SK-N-SH treated with all-trans-retinoic acid at 6 μM for 48 hours (cell line): ENCODE measurements around the gene SMTN.
"Not testable (repeated sequence)": the region's sequence is repeated elsewhere in the genome, so short reads cannot be mapped to it uniquely, and the experiment has no call there.

Experiments
- ATAC-seq: fragments of 200-7000 bp; cut with Tn5 transposase; 3 replicates; pipeline ENCODE4 v1.9.1; 2020; ENCODE audit warnings: mild to moderate bottlenecking, moderate library complexity
- ARNTL ChIP-seq: fragments of 450-650 bp; formaldehyde crosslinking; IDR thresholded peaks from 2 replicates; pipeline ENCODE4 v1.5.0; 2020; ENCODE audit warnings: low read depth, mild to moderate bottlenecking, moderate library complexity, borderline replicate concordance
- BACH2 ChIP-seq: fragments of 250-450 bp; sonication (Bioruptor Pico); IDR thresholded peaks from 2 replicates; pipeline ENCODE4 v1.9.0; 2021; ENCODE audit warnings: mild to moderate bottlenecking, borderline replicate concordance
- CSDC2 ChIP-seq: fragments of 250-450 bp; sonication (Bioruptor Pico); IDR thresholded peaks from 2 replicates; pipeline ENCODE4 v1.5.0; 2020; ENCODE audit warnings: mild to moderate bottlenecking, moderate library complexity
- ESRRG ChIP-seq: fragments of 250-450 bp; sonication (Bioruptor Pico); IDR thresholded peaks from 2 replicates; pipeline ENCODE4 v1.6.1; 2021; ENCODE audit warnings: mild to moderate bottlenecking
- GLIS3 ChIP-seq: fragments of 250-450 bp; sonication (Bioruptor Pico); IDR thresholded peaks from 2 replicates; pipeline ENCODE4 v1.5.0; 2020; ENCODE audit warnings: mild to moderate bottlenecking, moderate library complexity
- ISL1 ChIP-seq: fragments of 250-450 bp; sonication (Bioruptor Pico); IDR thresholded peaks from 2 replicates; pipeline ENCODE4 v2.1.2; 2022; ENCODE audit warnings: mild to moderate bottlenecking, moderate library complexity
- OSR1 ChIP-seq: fragments of 250-450 bp; sonication (Bioruptor Pico); IDR thresholded peaks from 2 replicates; pipeline ENCODE4 v1.8.0; 2022; ENCODE audit warnings: moderate library complexity, mild to moderate bottlenecking, inconsistent platforms
- PPARA ChIP-seq: fragments of 250-450 bp; sonication (Bioruptor Pico); IDR thresholded peaks from 2 replicates; pipeline ENCODE4 v1.5.0; 2020; ENCODE audit warnings: mild to moderate bottlenecking, borderline replicate concordance
- RARB ChIP-seq: fragments of 250-450 bp; sonication (Bioruptor Pico); IDR thresholded peaks from 2 replicates; pipeline ENCODE4 v1.8.0; 2021; ENCODE audit warnings: mild to moderate bottlenecking, moderate library complexity
- TCF4 ChIP-seq: fragments of 250-450 bp; sonication (Bioruptor Pico); IDR thresholded peaks from 2 replicates; pipeline ENCODE4 v1.8.0; 2021; ENCODE audit warnings: mild to moderate bottlenecking, moderate library complexity, borderline replicate concordance
- ZC3H10 ChIP-seq: fragments of 250-450 bp; sonication (Bioruptor Pico); IDR thresholded peaks from 2 replicates; pipeline ENCODE4 v1.5.1; 2021; ENCODE audit warnings: mild to moderate bottlenecking, moderate library complexity
- ZFP3 ChIP-seq: fragments of 250-450 bp; sonication (Bioruptor Pico); IDR thresholded peaks from 2 replicates; pipeline ENCODE4 v1.5.0; 2020; ENCODE audit warnings: mild to moderate bottlenecking, moderate library complexity
- ZFP30 ChIP-seq: fragments of 450-650 bp; formaldehyde crosslinking; IDR thresholded peaks from 2 replicates; pipeline ENCODE4 v1.5.0; 2022; ENCODE audit warnings: mild to moderate bottlenecking, moderate library complexity
- ZNF565 ChIP-seq: fragments of 450-650 bp; formaldehyde crosslinking; conservative IDR thresholded peaks from 2 replicates; pipeline ENCODE4 v1.5.0; 2020; ENCODE audit warnings: low read depth, mild to moderate bottlenecking, moderate library complexity
- ZNF70 ChIP-seq: fragments of 450-650 bp; formaldehyde crosslinking; IDR thresholded peaks from 2 replicates; pipeline ENCODE4 v1.5.0; 2020; ENCODE audit warnings: mild to moderate bottlenecking, moderate library complexity
- ZNF8 ChIP-seq: fragments of 450-650 bp; formaldehyde crosslinking; IDR thresholded peaks from 2 replicates; pipeline ENCODE4 v1.5.0; 2020; ENCODE audit warnings: mild to moderate bottlenecking, moderate library complexity
- TF ChIP-seq, protein P1 (sequence below): fragments of 250-450 bp; sonication (Bioruptor Pico); IDR thresholded peaks from 2 replicates; pipeline ENCODE4 v1.8.0; 2021; ENCODE audit warnings: low read depth, mild to moderate bottlenecking, moderate library complexity, borderline replicate concordance
- TF ChIP-seq, protein P2 (sequence below): fragments of 250-450 bp; sonication (Bioruptor Pico); IDR thresholded peaks from 2 replicates; pipeline ENCODE4 v1.5.1; 2021; ENCODE audit warnings: mild to moderate bottlenecking, moderate library complexity
- TF ChIP-seq, protein P3 (sequence below): fragments of 250-450 bp; sonication (Bioruptor Pico); IDR thresholded peaks from 2 replicates; pipeline ENCODE4 v1.8.0; 2020; ENCODE audit warnings: mild to moderate bottlenecking, moderate library complexity, borderline replicate concordance
- TF ChIP-seq, protein P4 (sequence below): fragments of 250-450 bp; sonication (Bioruptor Pico); IDR thresholded peaks from 2 replicates; pipeline ENCODE4 v1.5.0; 2020; ENCODE audit warnings: mild to moderate bottlenecking, moderate library complexity
- TF ChIP-seq, protein P5 (sequence below): fragments of 250-450 bp; sonication (Bioruptor Pico); IDR thresholded peaks from 2 replicates; pipeline ENCODE4 v1.5.1; 2020; ENCODE audit warnings: low read depth, mild to moderate bottlenecking, moderate library complexity

Gene SMTN

DNA sequence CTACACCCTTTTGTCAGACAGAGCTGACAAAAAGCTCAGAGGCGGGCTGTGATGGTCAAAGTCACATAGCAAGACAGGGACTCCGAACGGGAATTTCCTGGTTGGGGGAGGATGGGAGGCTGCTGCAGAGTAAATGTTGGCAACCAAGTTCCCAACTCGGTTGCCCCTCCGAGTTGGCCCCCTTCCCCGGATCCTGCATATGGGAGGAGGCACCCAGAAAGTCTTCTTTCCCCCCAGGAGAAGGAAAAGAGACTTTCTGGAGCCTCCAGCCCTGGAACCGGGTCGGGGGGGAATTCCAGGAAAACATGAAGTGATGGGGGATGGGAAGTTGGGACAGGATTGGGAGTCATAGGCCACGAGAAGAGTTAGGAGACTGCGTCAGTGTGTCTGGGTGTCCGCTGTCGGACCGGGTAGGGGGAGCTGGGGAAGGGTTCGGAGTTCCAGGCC is 25.6 kb downstream of the SMTN start:
- TF ChIP-seq ARNTL (no peak), ZC3H10 (CRISPR knock-in tag) (no peak), PPARA (CRISPR knock-in tag) (no peak), ZFP3 (no peak), ISL1 (no peak), TCF4 (no peak)
- no peak for ATAC-seq

DNA sequence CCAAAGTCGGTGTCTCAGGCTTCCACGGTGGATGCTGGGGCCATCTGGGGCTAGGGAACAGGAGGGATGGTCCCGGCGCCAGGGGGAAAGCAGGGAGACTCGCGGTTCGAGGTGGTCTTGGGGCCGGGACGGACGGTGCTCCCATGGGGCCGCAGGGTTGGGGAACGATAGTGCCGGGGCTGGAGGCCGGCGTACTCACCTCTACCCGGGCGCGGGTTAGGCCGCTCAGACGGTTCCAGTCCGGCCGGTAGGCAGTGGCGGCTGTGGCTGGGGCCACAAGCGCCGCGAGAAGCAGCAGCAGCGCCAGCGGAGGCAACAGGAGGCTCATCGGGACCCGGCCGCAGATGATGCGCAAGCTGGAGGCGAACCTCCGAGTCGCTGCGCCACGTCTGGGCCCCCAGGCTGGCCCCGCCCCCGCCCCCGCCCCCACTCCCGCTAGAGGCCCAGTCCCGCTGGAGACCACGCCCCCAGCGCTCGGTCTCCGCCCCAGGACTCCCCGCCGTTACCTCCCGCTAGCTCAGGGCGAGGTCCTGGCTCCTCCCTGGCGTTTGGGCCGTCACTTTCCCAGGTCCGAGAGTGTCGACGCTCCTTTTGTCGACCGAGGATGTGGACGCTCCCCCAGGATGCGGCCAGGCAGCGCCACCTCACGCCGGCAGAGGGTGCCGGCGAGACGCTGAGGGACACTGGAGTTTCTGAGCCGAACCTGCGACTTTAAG is 26.2 kb downstream of the SMTN start, which contains the start of gene SELENOM:
Gene SELENOM, minus strand, starts transcription at position 391 of the 716 bp plus-strand sequence. Its CDS starts 63 bp downstream, at position 328.
- ATAC-seq: peak; percentile 99
- TF ChIP-seq, protein P1, sequence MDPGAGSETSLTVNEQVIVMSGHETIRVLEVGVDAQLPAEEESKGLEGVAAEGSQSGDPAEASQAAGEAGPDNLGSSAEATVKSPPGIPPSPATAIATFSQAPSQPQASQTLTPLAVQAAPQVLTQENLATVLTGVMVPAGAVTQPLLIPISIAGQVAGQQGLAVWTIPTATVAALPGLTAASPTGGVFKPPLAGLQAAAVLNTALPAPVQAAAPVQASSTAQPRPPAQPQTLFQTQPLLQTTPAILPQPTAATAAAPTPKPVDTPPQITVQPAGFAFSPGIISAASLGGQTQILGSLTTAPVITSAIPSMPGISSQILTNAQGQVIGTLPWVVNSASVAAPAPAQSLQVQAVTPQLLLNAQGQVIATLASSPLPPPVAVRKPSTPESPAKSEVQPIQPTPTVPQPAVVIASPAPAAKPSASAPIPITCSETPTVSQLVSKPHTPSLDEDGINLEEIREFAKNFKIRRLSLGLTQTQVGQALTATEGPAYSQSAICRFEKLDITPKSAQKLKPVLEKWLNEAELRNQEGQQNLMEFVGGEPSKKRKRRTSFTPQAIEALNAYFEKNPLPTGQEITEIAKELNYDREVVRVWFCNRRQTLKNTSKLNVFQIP: no peak
- TF ChIP-seq, all 23 proteins: peak for 0

DNA sequence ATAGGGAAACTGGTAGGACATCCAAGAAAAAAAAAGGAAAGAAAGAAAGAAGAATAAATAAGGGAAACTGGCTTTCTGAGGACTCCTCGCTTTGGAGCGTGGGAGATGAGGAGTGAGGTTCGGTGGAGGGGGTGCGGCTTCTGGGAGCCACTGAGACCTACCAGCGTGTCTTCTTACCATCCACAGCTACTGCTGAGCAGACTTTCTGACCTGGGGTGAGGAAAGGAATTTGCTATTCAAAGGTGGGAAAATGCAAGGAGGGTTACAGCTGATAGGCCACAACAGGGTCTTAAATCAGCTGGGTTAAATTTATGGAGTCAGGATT is 26.7 kb downstream of the SMTN start:
- TF ChIP-seq, protein P2, sequence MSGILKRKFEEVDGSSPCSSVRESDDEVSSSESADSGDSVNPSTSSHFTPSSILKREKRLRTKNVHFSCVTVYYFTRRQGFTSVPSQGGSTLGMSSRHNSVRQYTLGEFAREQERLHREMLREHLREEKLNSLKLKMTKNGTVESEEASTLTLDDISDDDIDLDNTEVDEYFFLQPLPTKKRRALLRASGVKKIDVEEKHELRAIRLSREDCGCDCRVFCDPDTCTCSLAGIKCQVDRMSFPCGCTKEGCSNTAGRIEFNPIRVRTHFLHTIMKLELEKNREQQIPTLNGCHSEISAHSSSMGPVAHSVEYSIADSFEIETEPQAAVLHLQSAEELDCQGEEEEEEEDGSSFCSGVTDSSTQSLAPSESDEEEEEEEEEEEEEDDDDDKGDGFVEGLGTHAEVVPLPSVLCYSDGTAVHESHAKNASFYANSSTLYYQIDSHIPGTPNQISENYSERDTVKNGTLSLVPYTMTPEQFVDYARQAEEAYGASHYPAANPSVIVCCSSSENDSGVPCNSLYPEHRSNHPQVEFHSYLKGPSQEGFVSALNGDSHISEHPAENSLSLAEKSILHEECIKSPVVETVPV (CRISPR knock-in tag): no peak
- TF ChIP-seq CSDC2 (CRISPR knock-in tag): no peak
- TF ChIP-seq, protein P3, sequence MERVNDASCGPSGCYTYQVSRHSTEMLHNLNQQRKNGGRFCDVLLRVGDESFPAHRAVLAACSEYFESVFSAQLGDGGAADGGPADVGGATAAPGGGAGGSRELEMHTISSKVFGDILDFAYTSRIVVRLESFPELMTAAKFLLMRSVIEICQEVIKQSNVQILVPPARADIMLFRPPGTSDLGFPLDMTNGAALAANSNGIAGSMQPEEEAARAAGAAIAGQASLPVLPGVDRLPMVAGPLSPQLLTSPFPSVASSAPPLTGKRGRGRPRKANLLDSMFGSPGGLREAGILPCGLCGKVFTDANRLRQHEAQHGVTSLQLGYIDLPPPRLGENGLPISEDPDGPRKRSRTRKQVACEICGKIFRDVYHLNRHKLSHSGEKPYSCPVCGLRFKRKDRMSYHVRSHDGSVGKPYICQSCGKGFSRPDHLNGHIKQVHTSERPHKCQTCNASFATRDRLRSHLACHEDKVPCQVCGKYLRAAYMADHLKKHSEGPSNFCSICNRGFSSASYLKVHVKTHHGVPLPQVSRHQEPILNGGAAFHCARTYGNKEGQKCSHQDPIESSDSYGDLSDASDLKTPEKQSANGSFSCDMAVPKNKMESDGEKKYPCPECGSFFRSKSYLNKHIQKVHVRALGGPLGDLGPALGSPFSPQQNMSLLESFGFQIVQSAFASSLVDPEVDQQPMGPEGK (CRISPR knock-in tag): no peak
- TF ChIP-seq RARB (CRISPR knock-in tag): no peak
- TF ChIP-seq PPARA (CRISPR knock-in tag): no peak
- no peak for TF ChIP-seq ZFP3
- TF ChIP-seq OSR1 (CRISPR knock-in tag): no peak
- TF ChIP-seq, protein P4, sequence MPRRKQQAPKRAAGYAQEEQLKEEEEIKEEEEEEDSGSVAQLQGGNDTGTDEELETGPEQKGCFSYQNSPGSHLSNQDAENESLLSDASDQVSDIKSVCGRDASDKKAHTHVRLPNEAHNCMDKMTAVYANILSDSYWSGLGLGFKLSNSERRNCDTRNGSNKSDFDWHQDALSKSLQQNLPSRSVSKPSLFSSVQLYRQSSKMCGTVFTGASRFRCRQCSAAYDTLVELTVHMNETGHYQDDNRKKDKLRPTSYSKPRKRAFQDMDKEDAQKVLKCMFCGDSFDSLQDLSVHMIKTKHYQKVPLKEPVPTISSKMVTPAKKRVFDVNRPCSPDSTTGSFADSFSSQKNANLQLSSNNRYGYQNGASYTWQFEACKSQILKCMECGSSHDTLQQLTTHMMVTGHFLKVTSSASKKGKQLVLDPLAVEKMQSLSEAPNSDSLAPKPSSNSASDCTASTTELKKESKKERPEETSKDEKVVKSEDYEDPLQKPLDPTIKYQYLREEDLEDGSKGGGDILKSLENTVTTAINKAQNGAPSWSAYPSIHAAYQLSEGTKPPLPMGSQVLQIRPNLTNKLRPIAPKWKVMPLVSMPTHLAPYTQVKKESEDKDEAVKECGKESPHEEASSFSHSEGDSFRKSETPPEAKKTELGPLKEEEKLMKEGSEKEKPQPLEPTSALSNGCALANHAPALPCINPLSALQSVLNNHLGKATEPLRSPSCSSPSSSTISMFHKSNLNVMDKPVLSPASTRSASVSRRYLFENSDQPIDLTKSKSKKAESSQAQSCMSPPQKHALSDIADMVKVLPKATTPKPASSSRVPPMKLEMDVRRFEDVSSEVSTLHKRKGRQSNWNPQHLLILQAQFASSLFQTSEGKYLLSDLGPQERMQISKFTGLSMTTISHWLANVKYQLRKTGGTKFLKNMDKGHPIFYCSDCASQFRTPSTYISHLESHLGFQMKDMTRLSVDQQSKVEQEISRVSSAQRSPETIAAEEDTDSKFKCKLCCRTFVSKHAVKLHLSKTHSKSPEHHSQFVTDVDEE: no peak
- TF ChIP-seq ZNF565: no peak

DNA sequence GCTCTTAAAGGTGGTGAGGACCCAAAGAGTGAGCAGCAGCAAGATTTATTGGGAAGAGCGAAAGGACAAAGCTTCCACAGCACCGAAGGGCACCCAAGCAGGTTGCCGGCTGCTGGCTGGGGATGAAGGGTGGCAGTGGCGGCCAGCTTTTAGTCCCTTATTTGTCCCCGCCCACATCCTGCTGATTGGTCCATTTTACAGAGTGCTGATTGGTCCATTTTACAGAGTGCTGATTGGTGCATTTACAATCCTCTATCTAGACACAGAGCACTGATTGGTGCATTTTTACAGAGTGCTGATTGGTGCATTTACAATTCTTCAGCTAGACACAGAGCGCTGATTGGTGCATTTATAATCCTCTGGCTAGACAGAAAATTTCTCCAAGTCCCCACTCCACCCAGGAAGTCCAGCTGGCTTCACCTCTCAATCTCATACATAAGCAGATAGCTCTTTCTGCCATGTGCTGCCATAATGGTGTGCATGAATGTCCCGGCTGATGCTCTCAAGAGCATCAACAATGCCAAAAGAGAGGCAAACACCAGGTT is 31.5 kb downstream of the SMTN start:
- not testable (repeated sequence) for ATAC-seq

More for the DNA sequence above, 26.7 kb downstream of the SMTN start:
- peak; percentile 36 for ATAC-seq

DNA sequence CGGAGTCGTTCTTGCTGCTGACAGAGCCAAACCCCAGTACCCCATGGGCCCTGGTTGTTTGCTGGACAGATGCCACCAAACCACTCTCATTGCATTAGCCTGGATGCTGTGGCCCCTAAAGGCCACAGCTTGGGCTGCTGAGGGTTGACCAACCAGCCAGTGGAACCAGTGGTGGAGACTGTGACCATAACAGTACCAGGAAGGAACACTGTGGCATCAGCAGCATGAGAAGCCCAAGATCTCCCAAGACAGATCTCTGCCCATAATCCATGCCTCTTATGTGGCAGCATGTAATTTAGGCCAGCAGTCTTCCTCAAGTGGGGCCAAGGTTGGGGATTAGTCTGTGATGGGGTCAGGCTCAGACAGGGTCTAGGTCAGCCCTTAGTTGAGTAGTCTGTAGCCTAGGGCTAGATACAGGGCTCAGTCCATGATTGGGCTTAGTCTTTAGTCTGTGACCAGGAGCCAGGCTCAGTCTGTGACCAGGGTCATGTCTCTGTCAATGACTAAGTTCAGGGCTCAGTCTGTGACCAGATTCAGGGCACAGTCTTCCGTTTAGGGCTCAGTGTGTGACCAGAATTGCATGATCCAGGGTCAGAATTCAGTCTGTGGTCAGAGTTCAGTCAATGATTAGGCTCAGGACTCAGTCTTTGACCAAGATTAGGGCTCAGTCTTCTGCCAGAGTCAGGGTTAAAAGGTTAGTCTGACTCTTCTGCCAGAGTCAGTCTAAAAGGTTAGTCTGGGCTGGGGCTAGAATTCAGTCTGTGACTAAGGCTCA is 37.1 kb downstream of the SMTN start:
- no peak for ATAC-seq
- TF ChIP-seq ZFP30 (no peak), ZC3H10 (CRISPR knock-in tag) (no peak), ESRRG (no peak), BACH2 (CRISPR knock-in tag) (no peak), ISL1 (no peak), TCF4 (no peak), ZNF70 (no peak), RARB (CRISPR knock-in tag) (no peak), GLIS3 (CRISPR knock-in tag) (no peak), ZFP3 (no peak), ZNF8 (no peak)
- TF ChIP-seq, protein P4: no peak
- TF ChIP-seq, protein P5, sequence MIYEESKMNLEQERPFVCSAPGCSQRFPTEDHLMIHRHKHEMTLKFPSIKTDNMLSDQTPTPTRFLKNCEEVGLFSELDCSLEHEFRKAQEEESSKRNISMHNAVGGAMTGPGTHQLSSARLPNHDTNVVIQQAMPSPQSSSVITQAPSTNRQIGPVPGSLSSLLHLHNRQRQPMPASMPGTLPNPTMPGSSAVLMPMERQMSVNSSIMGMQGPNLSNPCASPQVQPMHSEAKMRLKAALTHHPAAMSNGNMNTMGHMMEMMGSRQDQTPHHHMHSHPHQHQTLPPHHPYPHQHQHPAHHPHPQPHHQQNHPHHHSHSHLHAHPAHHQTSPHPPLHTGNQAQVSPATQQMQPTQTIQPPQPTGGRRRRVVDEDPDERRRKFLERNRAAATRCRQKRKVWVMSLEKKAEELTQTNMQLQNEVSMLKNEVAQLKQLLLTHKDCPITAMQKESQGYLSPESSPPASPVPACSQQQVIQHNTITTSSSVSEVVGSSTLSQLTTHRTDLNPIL (CRISPR knock-in tag): no peak
